GM19099 (cell line): ENCODE results near the gene NPFFR1.

Experiments
- POLR2A ChIP-seq: IDR thresholded peaks from 3 replicates; pipeline ENCODE4 v1.6.1; 2011; ENCODE audit warnings: low read depth; ENCODE audit not compliant: insufficient read length; ENCODE audit errors: extremely low read depth

The NPFFR1 gene

DNA sequence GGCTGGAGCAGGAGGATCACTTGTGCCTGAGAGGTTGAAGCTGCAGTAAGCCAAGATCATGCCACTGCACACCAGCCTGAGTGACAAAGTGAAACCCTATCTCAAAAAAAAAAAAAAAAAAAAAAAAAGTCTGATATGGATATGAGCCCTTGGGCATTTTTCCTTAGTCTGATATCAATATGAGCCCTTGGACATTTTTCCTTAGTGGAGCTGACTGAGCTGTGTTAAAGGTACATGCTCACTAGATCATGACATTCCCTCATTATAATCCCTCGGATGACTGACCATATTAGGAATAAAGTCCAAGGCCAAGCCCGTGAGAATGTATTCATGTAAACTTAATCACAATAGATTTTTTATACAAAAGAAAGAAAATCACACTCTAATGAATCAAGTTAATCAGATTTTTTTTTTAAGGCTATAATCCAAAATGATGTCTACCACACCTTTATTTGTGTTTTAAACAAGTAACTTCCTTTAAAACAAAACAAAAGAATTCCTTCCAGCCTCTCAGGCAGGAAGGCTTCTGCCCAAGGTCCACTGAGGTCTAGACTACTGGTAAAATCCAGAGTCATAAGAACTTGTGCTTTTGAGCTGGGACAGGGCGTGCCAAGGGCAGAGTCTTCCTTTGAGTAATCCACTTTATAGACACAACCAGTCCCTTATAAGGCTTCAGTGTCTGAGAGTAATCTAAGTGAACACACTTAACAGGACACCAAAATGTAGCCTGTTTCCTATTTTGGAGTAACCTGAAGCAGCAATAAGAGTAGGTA lies 56.1 kb downstream of the NPFFR1 start:
- no peak for TF ChIP-seq POLR2A

DNA sequence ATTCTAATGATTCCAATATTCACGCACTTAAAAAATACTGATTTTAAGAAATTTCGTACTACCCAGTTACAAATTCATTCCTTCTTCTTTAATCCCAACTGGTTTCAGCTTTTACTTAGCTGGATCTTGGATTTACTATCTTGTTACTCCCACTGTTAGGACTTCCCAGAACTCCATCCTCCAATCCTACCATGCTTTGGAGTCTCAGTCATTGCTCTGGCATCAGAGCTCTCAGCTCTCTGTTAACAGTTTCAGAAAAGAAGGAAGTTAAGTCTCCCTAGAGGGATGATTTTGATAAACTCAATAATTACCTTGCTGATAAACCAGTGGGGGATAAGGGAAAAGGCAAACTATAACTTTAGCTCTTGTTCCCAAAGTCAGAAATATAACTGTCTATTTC lies 60.1 kb downstream of the NPFFR1 start:
- no peak for TF ChIP-seq POLR2A

DNA sequence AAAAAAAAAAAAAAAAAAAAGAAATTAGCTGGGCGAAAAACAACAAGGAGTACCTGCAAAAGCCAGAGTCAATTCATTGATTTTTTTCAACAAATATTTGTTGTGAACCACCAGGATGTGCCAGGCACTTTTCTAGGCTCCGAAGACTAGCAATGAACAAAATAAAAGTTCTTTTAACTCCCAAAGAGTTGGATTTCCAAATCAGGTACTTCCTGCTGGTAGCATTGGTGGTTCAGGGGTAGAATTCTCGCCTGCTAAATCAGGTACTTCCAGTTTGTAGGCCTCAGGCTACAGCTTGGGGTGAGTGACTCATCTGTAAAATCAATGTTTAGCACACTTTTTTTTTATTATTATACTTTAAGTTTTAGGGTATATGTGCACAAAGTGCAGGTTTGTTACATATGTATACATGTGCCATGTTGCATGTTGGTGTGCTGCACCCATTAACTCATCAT lies 61.4 kb downstream of the NPFFR1 start:
- TF ChIP-seq POLR2A, result no peak

- TF ChIP-seq POLR2A, result no peak
Observed at GRCh38 chr10:70221030-70221429, 62.8 kb downstream of the NPFFR1 start.

GRCh38 chr10:70212879-70213278 lies 70.9 kb downstream of the NPFFR1 start:
- TF ChIP-seq POLR2A, result no peak

GRCh38 chr10:70212277-70212676 lies 71.5 kb downstream of the NPFFR1 start:
- TF ChIP-seq POLR2A, result no peak

DNA sequence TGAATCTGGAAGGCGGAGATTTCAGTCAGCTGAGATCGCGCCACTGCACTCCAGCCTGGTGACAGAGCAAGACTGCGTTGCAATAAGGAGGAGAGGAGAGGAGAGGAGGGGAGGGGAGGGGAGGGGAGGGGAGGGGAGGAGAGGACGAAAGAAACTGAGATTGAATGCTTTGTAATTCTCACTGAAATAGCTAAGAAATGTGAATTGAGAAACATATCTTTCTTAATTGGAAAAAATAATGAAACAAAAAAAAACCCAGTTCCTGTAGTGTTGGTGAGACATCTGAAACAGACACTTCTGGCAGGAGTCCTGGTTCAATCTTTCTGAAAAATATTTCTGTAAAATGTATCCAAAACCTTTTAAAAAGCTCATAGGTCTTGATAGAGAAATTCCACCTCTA lies 77.0 kb downstream of the NPFFR1 start:
- TF ChIP-seq POLR2A, result no peak

DNA sequence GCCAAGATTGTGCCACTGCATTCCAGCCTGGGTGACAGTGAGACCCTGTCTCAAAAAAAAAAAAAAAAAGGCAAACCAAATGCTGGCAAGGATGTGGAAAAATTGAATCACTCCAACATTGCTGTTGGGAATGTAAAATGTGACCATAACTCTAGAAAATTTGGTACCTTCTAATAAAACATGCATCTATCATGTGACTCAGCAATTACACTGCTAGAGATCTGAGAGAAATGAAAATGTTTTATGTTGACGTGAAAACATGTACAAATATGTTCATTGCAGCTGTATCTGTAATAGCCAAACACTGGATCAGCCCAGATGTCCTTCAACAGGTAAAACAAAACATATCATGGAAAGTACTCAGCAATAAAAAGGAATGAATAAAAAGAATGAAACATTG lies 82.7 kb downstream of the NPFFR1 start:
- TF ChIP-seq POLR2A, result no peak

DNA sequence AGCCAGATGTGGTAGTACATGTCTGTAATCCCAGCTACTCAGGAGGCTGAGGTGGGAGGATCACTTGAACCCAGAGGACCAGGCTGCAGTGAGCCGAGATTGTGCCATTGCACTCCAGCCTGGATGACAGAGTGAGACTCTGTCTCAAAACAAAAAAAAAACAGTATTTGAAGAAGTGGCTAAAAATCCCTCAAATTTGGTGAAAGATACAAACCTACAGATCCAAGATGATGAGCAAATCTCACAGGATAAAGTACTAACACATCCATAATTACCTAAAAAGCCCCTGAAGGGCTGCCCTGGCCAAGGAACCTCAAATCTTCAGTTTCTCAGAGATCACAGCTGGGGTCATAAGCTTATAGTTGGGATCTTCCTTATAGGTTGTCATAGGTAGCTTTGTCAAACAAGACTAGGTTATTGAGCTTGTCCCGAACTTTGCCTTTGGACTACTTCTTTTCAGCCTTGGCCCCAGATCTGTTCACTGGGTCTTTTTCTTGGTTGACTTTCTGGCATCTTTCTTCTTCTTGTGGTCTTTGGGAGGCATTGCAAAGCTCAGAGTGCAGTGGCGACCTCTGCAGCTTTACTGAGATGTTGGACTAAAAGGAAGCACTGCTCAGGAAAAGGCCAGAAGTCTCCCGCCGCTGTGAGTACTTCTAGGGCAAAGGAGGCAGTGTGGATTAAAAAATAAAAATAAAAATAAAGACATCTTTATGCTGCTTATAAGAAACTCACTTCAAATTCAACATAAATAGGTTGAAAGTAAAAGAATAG lies 84.9 kb downstream of the NPFFR1 start:
- no peak for TF ChIP-seq POLR2A
